Urothelium cell line (cell line): Measurements from ENCODE around the gene SLC5A9.
"Not testable (repeated sequence)": the region's sequence is repeated elsewhere in the genome, so short reads cannot be mapped to it uniquely, and the experiment has no call there.

Source experiments
- DNase-seq: peaks from one replicate; pipeline ENCODE4 v3.0.0; 2011; ENCODE audit warnings: low spot score, mixed read lengths
- FAIRE-seq: peaks from 2 replicates; lab custom pipeline; 2011; peaks lifted over from hg19 to GRCh38; lab: Jason Lieb, UNC

Gene SLC5A9

DNA sequence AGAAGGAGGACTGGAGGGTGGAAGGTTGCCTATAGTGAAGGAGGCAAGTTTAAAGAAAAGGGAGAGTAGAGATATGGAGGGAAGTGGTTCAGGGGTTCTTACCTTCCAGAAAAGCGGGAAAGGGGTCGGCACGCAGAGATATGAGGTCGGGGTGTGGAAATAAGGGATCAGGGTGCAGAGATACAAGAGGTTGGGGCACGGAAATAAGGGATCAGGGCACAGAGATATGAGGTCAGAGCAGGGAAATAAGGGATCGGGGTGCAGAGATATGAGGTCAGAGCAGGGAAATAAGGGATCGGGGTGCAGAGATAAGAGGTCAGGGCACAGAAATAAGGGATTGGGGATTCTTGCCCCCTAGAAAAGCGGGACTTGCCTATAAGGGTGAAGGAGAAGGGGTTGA, 9.1 kb upstream of the SLC5A9 start:
- FAIRE-seq, DNase-seq: not testable (repeated sequence)

DNA sequence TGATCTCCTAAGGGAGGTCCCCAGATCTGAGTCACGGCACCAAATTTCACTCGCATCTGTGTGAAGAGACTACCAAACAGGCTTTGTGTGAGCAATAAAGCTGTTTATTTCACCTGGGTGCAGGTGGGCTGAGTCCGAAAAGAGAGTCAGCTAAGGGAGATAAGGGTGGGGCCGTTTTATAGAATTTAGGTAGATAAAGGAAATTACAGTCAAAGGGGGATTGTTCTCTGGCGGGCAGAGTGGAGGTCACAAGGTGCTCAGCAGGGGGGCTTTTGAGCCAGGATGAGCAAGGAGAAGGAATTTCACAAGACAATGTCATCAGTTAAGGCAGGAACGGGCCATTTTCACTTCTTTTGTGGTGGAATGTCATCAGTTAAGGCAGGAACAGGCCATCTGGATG, 8.2 kb upstream of the SLC5A9 start:
- not testable (repeated sequence) for FAIRE-seq

DNA sequence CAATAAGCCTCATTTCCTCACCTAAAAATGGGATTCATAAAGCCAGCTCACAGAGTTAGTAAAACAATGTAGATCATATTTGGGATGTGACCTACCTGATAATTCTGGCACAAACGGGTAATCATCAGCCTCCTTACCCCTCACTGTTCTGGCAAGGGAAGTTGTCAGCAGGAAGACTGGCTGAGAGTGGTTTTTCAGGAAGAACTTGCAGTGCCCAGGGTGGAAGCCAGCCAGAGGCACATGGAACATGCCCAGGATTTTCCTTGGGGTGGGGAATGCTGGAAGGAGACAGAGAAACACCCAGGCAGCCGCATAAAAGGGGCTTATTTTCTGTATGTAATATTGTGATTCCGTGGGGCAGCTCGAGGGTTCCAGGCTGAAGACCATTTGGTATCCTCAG, 7.7 kb upstream of the SLC5A9 start:
- FAIRE-seq = no peak
- no peak for DNase-seq

More for the DNA sequence above, 8.2 kb upstream of the SLC5A9 start:
- DNase-seq = not testable (repeated sequence)

DNA sequence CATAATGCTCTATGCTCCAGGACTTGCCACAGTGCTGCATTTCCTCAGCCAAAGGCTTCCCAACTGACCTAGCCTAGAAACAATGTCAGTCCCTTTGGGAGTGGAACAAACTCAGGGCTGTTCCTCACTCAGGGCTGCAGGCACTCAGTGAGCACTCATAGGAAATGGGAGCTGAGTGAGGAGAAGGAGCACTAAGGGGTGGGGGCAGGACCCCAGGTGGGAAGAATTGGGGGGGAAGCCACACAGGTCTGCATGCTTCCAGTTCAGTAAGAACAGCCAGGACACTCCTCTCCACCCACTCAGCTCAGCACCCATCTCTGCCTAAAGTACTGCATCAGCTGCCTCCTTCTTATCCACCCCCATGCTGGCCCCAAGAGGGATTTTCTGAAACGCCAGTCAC, 7.3 kb upstream of the SLC5A9 start:
- DNase-seq (no peak), FAIRE-seq (no peak)

DNA sequence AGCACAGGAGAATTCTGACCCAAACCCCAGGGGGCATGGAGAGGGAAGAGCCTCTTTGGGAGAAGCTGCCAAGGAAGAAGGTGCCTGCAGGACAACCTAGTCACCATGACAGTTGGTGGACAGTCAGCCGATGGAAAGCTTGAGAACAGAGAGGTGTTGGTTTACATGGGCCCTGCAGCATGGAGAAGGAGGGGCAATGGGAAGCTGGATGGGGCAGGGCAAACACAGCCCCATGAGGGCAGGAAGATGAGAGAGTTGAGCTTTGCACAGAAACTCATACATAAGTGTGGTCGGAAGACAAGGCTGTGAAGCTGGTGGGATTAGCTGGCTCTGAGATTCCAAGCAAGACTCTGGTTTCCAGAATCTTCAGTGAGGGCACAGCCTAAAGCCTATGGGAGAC, 6.6 kb upstream of the SLC5A9 start:
- DNase-seq = no peak
- FAIRE-seq = no peak

DNA sequence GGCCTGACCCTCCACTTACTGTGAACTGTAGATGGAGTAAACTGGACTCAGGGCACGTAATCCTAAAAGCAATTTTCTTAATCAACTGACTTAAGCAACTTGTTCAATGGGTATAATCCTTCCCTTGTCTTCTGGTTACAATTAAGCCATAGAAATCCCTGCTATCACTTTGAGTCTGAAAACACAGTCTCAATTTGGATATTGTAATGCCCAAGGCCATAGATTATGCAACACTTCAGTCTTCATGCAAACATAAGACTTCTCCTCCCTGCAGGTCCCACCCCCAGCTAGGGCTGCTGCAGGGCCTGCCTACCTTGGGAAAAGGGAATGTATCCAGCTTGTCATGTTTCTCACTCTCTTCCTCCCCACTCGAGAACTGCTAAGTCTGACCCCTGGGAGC, 6.2 kb upstream of the SLC5A9 start:
- no peak for DNase-seq
- FAIRE-seq = no peak

DNA sequence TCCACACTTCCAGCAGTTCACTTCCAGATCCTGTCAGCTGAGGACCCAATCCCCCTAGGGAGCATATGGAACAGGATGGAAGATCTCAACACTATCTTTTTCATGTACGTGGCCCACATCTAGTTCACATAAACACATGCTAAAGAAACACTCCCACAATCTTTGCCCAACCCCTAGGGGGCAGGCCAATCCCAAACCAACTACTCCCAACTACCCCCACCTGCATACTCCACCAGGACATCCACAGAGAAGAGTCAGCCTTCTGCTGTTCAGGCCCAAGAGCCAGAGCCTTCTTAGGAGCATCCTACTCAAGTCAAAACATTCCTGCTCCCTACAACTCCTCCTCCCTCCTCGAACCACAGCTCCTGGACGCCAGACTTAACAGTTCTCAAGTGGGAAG, 5.6 kb upstream of the SLC5A9 start:
- DNase-seq (no peak), FAIRE-seq (peak; percentile 52)

DNA sequence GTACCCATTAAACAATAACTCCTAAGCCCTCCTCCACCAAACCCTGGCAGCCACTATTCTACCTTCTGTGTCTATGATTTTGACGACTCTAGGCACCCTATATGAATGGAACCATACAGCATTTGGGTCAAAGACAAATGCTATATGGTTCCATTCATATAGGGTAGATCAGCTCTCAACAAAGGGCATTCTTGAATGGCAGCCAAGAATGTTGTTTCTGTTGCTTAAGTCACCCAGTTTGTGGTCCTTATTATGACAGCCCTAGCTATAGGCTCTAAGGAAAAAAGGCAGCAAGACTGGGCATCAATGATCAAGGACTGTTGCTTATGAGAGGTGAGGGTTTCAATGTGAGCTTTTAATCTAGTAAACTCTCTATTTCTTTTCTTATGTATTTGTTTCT, 4.7 kb upstream of the SLC5A9 start:
- DNase-seq = no peak
- no peak for FAIRE-seq

DNA sequence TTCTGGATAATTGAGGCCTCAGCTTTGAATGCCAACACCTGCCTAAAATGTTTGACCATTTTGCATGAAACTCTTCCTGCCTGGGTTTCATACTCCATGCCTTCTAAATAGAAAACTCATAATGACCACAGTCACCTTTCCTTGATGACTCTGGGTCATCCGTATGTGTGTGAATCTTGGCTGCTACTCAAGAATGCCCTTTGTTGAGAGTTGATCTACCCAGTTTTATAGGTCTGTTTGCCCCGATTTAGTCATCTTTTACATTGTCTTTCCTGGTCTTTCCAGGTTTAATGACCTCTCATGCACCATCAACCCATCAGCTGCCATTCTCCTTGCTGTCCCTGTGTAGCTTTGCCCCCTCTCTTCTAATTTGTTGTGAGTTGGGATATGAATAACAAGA, 2.7 kb upstream of the SLC5A9 start:
- FAIRE-seq = no peak
- DNase-seq = no peak

DNA sequence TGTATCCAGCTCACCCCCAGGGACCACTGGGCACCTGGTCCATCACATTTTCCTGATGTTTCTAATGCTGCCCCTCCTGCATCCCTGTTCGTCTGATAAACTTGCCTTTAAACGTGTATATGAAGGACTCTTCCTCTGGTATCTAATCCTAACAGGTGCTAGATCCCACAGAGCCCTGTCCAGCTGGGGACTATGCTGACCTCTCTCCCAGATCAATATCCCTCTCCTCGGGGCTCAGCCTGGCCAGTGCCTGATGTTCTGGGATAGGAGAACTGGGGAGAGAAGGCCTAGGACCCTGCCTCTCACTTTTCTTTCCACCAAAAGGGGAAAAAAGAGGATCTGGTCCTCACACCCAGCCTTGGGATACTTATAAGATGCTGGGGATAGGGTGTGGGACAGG, 1.4 kb upstream of the SLC5A9 start:
- DNase-seq = no peak
- FAIRE-seq = no peak

DNA sequence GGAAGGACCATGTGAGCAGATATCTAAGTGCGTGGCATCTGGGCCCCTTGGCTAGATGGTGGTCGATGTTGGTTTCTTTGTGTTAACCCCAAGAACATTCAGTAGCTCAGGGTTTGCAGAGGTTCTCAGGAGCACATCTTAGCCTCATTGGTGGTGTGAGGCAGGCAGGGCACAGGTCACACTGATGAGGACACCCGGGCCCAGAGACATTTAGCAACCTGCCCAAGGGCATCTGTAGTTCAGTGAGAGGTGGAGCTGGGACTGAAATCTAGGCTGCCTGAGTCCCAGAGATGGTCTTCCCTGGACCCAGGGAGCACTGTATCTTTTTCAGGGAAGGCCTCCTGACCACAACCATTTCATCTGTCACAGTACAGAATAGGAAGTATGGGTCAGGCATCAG, 859 bp upstream of the SLC5A9 start:
- FAIRE-seq (no peak), DNase-seq (no peak)

DNA sequence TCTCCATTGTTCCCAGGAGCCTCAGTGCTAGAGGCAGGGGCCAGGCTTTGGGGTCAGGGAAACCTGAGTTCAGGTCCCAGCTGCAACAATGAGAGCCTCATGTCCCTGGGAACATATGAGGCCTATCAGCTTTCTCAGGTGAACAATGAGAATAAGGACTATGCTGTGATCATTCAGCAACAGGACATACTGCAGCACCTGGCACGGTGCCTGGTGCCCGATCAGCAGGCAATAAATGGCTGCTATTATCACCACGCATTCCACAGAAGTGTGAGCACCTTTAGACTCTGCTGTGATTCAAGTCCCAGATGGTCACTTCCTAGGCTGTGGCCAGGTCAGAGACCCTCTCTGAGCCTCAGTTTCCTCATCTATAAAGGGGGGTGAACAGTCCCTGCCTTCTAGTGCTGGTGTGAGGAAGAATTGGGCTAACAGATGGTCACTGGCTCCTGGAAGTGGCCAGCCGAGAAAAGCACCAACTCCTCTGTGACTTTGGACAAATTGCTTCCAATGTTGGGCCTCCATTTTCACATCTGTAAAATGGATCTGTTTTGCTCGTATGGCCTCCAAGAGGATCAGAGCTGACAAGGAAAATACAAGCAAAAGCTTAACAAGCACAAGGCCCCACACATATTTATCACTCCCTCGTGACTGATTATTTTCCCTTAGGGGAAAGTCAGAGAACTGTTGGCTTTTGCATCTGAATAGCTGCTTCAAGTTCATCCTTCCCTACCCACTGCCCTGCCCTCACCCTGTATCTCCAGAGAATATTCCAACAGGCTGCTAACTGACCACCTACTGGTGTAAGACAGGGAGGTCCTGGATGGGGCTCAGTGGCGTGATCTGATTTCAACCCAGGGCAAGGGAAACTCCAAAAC, 1.1 kb downstream of the SLC5A9 start:
- FAIRE-seq (peak; percentile 23), DNase-seq (no peak)

DNA sequence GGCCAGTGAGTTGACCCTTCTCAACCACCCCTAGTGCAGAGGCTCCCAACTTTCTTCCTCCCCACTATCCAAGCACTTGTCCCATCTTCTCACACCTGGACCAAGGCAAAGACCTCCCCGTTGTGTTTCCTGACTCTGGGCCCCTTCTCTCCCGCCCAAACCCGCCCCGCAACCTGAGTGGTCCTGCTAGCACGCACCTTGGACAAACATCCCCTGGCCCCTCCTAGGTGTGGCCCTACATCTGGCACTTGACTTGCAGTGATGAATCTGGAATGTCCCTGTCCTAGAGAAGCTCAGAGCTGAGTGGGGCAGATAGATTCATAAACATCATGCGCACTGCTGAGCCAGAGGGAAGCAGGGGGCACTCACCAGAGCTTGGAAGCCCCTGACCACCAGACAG, 2.3 kb downstream of the SLC5A9 start:
- no peak for DNase-seq
- FAIRE-seq = no peak

DNA sequence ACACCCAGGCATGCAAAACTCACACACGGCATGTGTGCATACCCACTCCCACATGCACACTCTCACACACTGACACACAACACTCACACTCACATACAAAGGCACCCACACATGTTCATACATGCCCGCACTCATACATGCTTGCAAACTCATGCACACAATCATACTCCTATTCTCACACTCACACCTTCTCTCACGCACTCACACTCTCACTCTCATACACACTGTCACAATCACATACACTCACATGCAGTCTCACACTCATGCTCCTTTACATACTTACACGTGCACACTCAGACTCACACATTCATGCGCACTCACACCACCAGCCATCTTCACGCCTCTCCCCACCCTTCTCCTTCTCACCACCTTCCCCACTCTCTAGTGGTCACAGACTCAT, 3.1 kb downstream of the SLC5A9 start:
- FAIRE-seq = no peak

DNA sequence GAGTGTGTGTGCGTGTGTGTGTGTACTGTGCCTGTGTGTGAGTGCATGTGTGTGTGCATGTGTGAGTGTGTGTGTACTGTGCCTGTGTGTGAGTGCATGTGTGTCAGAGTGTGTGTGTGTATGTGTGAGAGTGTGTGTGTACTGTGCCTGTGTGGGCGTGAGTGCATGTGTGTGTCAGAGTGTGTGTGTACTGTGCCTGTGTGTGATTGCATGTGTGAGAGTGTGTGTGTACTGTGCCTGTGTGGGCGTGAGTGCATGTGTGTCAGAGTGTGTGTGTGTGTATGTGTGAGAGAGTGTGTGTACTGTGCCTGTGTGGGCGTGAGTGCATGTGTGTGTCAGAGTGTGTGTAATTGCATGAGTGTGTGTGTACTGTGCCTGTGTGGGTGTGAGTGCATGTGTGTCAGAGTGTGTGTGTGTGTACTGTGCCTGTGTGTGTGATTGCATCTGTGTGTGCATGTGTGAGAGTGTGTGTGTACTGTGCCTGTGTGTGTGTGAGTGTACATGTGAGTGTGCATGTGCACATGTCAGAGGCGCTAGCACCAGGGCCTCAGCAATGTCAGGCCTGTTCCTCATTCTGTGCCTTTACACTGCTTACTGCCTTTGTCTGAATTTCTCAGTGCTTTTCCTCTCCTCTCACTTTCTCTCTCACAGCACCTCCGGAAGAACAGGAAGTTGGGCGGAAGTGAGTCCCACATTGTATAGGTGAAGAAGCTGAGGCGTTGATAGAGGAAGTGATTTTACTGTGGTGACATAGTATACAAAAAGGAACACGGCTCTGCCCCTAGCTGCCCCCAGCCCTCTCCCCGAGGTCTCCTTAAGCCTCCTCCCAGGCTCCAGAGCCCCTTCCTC, 4.9 kb downstream of the SLC5A9 start:
- DNase-seq = no peak
- FAIRE-seq = peak; percentile 99

More for the DNA sequence above, 3.1 kb downstream of the SLC5A9 start:
- DNase-seq = no peak

DNA sequence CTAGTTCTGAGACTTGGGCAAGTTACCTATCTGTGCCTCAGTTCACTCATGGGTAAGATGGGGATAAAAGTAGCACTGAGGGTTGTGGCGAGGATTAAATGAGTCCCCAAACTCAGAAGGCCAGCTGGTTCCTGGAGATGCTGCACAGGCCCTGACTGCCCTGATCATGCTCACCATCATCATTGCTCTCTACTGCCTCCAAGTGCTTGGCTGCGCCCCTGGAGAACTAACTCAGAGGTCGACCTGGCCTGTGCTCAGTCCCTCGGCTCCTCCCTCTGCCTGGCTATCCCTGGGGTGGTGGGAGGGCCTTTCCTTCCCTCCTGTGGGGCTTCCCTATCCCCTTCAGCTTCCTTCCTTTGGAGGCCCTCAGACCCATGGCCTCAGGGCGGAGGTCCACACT, 5.6 kb downstream of the SLC5A9 start:
- FAIRE-seq (no peak), DNase-seq (peak; percentile 26)

DNA sequence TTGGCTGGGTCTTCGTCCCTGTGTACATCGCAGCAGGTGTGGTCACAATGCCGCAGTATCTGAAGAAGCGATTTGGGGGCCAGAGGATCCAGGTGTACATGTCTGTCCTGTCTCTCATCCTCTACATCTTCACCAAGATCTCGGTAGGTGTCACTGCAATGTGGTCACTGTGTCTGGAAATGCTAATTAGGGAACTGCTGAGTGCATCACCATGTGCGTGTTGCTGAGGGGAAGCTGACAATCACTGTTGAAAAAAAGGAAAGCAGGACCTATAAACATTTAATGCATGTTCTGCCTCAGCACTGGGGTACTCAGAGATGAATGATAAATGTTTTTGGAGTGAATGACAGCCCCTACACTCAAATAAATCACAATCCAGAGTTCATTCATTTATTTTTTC, 6.8 kb downstream of the SLC5A9 start:
- no peak for FAIRE-seq
- DNase-seq = no peak

DNA sequence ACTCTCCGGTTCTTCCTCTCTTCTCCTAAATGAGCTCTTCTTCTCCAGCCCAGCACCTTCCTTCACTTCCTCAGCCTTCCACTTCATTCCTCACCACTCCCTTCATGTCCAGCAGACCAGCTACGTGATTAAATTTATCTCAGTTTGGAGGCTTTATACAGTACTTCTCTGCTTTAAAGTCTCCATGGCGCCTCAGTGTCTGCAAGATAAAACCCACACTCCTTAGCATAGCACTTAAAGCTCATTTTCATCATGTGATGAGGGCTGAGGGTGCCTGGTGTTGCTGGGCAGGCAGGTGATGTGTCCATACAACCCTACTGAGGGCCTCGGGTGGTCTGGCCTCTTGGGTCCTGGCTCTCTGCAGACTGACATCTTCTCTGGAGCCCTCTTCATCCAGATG, 7.7 kb downstream of the SLC5A9 start:
- no peak for DNase-seq
- FAIRE-seq = no peak

DNA sequence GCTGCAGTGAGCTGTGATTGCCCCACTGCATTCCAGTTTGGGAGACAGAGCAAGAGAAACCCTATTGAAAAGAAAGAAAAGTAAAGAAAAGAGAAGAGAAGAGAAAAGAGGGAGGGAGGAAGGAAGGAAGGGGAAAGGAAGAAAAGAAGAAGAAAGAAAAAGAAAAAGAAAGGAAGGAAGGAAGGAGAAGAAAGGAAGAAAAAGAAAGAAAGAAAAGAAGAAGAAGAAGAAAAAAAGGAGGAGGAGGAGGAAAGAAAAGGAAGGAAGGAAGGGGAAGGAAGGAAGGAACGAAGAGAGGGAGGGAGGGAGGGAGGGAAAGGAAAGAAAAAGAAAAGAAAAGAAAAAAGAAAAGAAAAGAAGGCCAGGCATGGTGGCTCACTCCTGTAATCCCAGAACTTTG, 10.2 kb downstream of the SLC5A9 start:
- no peak for DNase-seq
- no peak for FAIRE-seq

DNA sequence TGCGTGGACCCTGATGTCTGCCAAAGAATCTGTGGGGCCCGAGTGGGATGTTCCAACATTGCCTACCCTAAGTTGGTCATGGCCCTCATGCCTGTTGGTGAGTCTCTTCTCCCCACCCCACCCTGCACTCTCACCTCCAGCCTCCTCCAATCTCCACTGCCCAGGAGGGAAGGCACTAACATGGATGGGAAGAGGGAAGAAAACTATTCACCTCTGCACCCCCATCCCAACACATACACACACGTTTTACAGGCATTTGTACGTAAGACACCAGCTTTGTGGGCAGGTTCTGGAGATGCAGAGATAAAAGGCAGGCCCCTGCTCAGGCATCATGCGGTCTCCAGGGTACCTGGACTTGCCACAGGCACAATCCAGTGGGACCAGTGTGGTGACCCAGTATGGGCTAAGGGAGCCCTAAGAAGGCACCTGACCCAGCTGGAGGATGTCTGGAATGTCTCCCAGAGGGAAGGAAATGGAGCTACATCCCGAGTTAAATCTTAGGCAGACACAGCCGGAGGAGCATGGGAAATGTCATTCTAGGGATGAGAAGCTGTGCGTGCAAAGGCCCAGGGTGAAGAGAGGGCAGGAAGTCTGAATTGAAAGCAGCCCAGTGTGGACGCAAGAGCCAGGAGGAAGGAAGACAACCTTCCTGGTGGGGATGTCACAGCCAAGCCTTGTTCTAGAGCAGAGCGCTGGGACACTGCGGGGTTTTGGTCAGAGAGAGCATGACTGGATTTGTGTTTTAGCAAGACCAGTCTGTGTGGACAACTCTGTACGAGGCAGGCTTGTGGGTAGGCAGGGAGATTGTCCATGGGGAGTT, 11.4 kb downstream of the SLC5A9 start:
- FAIRE-seq (no peak), DNase-seq (no peak)

DNA sequence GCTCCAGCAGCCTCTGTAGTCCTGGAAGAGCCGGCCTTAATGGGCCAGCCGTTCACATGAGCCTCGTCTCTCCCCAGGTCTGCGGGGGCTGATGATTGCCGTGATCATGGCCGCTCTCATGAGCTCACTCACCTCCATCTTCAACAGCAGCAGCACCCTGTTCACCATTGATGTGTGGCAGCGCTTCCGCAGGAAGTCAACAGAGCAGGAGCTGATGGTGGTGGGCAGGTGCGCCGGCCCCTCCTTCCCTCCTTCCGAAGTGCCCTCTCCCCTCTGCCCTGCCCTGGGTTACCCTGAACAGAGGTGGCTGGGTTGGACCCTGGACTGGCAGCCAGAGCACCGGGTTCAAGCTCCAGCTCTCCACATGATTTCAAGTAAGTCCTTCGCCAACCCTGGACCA, 13.1 kb downstream of the SLC5A9 start:
- DNase-seq (no peak), FAIRE-seq (no peak)
